ENCODE results near the gene VSIG1.

The VSIG1 gene

DNA sequence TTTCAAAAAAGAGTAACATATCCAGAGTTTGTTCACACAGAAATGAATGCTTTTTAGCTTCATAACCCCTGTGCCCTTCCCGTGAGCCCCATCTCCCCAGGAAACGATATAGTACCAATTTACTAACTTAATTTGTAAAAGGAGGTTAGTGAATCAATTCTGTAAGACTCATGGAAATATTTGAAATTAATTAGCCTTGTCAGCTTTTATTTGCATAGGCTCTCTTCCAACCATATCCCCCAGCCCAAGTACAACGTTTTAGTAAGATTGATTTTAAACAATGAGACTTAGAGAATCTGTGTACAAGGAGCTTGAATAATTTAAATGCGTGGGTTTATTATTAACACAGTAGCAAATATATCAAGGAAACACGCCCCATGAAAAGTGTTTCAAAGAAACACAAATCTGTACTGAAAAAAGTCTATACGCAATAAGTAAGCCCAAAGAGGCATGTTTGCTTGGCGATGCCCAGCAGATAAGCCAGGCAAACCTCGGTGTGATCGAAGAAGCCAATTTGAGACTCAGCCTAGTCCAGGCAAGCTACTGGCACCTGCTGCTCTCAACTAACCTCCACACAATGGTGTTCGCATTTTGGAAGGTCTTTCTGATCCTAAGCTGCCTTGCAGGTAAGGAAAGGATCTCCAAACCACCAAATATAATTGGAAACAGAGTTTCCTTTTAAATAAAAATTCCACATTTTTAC is at the start of gene VSIG1:
VSIG1 (plus strand) TSS at position 512 of the 703 bp plus-strand sequence; CDS start at position 578, 66 bp downstream.
- DNase-seq (ENCODE audit: low spot score), result no peak

DNA sequence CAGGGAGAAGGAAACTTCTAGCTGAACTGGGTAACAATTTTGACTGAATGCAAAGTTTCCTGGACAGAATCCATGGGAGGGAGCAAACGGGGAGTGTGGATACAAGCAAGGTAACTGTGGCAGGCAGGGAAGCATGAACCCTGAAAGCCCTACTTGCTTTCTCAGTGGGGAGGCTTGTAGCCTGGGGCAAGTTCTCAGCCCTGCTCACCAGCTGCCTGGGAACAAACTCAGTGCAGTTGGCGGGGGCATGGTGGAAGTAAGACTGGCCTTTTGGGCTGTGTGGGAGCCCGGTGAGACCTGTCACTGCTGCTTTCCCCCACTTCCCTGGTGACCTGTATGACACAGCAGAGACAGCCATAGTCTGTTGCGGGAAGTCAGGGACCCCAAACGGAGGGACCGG is 48.7 kb upstream of the VSIG1 start:
- DNase-seq (ENCODE audit: low spot score), result no peak

DNA sequence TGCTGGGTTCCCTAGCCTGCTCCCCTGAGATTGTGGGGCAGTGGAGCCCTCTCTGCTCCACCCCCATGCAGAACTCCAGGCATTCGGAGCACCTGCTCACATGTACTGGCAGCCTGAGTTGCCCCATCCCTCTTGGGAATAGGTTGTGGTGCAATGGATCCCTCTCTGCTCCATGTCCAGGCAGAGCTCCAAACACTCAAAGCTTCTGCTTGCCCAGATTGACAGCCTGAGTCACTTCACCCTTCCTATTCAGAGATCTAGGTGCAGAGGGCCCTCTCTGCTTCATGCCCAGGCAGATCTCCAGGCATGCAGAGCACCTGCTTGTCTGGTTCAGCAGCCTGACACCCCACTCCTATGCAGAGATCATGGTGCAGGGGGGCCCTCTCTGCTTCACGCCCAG is 44.1 kb upstream of the VSIG1 start:
- DNase-seq (ENCODE audit: low spot score), result no peak

DNA sequence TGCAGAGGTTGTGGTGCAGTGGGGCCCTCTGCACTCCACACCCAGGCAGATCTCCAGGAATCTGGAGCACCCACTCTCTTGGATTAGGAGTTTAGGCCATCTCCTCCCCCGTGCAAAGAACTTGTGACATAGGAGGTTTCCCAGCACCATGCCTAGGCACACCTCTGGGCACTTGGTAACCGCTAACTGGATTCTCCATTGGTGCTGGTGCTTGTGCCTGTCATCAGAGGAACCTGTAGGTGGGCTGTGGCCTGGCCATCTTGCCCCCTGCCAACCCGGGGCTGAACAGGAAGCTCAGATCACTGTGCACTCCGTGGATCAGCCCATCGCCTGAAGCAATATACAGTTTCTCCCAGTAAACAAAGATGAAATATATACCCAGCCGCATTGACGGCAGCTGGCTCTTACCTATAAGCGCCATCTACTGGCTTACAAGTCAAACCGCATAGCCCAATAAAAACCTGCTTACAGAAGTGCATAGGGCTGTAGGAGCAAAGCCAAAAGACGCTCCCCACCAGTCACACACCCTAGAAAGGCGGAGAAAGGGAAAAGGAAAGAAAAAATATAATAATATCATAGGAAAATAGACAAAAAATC is 43.5 kb upstream of the VSIG1 start:
- peak; percentile 26 for DNase-seq (ENCODE audit: low spot score)

DNA sequence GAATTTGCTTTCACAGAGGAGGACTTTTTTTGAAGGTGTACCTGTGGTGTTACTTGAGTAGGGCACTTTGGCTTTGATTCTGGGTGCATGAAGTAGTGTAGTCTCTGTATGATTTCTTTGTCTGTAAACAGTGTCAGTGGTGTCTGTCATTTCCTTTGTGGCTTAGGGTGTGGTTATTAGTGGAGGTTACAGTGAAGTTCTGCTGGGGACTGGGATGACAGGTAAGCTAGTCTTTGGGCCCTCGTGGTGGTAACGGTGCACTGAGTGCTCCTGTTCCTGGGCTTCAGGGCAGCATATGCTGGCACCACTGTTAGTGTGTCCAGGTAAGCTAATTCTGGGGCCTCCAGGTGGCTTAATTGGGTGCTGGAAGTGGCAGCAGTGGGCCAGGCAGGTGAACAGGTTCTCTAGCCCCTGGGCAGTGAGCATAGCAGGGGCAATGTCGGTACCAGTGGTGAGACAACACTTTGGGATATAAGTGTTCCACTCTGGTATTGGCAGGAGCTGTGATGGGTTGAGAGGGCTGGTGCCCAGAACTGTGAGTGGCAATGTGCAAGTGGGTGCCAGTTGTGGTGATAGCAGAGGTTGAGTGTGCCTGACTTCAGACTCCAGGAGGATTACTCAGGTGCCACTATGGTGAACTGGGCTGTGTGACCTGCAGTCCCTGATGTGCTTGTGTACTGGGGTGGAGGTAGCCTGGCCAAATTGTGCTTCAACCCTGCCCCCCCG is 26.0 kb upstream of the VSIG1 start:
- no peak for DNase-seq (ENCODE audit: low spot score)

DNA sequence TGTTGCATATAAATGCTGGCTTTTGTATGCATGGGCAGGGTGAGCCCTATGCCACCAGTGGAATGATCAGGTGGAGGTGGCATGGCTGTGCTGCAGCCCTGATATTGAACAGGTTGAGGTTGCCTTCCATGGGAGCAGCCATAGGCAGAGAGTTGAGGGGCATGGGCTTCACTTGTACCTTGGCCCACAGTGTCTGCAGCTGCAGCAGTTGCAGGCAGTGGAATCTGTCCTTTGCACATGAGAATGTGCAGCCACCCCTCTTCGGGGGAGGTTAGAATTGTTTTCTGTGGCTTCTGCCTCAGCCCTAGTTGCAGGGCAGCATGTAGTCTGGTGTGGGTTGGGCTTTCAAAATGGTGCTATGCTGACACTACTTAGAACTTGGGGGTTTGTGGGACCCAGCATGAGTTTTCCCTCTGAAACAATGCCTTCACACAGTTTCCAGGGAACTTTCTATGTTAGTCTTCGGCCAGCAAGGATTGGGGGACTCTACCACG is 25.4 kb upstream of the VSIG1 start:
- no peak for DNase-seq (ENCODE audit: low spot score)

DNA sequence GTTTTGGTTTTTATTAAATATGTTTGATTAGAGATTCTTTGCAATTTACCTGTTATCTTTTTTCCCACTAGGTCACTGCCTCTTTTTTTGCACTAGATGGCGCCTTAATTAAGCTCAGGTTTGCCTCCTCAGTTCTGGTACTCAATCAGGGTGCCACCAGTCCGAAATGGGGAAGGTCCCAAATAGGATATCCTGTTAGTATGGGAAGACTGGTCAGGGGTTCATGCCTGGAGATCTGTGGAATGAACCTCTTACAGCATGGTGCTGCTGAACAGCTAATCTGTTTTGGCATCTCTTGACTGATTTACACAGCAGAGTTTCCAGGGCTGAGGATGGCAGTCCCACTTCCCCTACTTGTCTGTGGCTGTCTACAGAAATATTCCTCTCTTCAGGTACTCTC is 24.2 kb upstream of the VSIG1 start:
- peak; percentile 13 for DNase-seq (ENCODE audit: low spot score)

DNA sequence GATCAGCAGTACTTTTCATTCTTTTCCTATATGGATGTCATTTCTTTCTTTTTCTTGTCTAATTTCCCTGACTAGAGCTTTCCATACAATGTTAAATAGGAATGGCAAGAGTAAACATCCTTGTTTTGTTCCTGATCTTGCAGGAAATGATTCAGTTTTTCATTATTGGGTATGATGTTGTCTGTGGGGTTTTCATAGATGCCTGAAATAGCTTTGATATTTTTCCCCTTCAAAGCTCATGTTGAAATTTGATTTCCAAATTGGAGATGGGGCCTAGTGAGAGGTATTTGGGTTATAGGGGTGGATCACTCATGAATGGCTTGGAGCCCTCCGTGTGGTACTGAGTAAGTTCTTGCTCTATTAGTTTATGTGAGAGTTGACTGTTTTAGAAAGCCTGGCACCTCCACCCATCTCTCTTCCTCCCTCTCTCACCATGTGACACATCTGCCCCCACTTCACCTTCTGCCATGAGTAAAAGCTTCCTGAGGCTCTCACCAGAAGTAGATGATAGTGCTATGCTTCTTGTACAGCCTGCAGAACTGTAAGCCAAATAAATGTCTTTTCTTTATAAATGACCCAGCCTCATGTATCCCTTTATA is 22.3 kb upstream of the VSIG1 start:
- DNase-seq (ENCODE audit: low spot score), result peak; percentile 33

DNA sequence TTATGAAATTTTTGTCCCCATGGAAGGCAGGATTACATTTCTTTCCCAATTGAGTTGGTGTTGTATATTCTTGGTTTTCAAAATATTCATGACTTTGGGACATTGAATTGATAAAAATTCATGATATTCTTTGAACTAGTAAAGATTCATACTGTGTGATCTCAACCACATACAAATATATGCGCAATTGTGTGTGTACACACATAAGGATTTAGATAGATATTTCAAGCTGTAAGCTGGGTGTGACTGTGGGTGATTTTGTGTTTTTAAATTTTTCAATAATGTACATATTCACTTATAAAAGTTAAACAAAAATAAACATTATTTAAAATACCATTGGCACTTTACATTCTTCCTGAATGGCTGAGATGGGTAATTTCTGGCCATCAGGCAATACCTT is 19.5 kb upstream of the VSIG1 start:
- DNase-seq (ENCODE audit: low spot score), result no peak

DNA sequence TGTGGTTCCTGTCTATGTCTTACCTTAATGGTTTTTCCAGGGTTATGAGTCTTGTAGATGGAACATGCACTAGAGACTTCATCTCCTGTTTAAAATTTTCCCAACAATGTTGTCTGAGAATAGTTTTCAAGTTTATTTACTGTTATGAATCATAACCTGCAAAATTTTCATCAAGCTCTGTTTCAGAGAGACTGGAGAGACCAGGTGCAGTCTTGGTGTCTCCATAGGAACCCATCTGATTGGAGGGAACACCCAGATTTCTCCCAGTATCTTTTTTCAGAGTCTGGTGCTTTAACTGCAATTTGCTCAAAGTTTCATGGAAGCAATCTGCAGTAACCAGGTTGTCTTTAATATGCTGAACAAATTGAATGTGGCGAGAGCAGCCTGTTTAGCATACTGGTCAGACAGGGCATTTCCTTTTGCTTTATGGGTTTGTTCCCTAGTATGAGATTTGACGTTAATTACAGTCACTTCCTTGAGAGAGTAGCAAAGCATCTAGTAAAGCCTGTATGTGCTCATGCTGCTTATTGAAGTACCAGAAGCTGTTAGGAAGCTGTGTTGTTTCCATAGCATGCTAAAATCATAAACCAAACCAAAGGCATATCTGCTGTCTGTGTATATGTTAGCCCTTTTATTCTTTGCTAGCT is 18.8 kb upstream of the VSIG1 start:
- no peak for DNase-seq (ENCODE audit: low spot score)

DNA sequence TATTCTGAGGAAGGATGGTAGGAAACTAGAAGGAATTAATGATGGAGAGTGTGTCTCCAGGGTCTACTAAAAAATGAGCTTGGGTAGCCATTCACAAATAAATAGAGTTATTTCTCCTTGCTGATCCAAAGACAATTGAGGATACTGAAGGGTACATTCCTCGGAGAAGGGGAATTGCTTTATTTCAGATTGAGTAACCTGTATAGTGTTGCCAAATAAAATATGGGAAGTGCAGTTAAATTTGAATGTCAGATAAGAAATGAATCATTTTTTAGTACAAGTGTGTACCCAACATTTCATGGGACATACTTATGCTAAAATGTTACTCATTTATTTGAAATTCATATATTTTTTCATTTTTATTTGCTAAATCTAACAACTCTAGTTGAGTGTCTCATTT is 16.0 kb upstream of the VSIG1 start:
- no peak for DNase-seq (ENCODE audit: low spot score)

DNA sequence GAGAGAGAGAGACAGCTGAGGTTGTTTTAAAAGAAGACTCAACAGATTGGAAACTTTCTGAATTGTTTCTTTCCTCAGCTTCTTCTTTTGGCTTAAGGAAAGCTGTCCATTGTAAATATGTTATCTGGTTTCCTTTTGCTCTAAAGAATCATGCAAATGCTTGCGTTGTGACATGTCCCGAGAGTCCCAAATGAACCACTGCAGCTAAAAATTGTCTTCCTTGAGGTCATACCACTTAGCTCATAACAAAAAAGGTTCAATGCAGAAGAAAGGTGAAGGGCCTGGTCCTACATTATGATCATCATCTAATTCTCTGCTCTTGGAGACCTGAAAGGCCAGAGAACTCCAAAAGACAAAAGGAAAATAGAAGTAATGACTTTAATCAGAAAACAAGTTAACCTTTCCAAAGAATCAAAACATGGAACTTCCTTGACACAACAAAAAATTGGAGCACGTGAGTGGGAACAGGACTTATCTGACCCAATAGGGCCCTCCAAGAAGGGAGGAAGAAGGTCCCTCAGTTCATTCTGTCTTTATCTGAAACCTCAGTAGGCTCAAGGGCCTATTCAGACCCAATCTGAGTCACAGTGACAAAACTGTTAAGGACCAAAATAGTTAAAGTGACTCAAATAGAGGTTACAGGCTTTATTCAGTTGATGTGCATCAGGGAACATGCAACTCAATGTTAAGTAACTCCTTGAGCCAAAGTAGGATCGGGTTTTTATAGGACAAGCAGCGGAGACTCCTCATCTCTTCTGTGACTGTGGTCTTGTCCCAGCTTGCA is 14.7 kb upstream of the VSIG1 start:
- DNase-seq (ENCODE audit: low spot score), result peak; percentile 7

DNA sequence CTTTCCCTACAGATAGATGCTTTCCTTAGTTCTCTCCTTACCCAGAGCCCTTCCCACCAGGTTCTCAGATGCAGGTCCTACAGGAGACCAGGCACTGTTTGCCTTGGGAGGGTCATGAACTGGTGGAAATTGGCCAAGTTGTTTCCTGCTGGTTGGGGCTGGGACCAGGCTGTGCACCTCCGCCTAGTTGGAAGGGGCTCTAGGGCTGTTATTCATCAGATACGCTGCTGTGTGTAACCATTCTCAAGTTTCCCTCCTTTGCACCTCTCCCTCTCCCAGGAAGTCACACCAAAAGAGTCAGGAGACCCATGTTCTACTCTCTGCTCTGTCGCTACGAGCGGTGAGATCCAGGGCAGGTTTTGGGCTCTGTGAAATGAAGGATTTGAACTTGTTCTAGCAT is 11.9 kb upstream of the VSIG1 start:
- no peak for DNase-seq (ENCODE audit: low spot score)

DNA sequence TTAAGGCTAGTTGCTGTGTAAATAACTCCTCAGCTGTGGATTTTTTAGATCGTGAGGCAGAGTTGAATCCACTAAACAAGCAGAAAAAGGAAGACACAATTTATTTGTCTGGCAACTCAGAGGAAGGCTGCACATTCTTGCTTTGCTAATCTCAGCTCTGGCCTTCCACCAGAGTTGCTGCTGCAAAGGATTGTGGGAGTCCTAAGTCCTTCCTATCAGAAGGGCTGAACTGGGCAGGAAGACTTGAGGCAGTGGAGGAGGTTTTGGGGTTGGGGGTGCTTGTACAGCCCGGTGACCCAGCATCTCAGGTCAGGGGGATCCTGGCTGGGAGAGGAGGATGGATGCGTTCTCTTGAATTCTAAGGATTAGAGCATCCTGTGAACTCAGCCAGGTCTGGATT is 11.0 kb upstream of the VSIG1 start:
- no peak for DNase-seq (ENCODE audit: low spot score)

DNA sequence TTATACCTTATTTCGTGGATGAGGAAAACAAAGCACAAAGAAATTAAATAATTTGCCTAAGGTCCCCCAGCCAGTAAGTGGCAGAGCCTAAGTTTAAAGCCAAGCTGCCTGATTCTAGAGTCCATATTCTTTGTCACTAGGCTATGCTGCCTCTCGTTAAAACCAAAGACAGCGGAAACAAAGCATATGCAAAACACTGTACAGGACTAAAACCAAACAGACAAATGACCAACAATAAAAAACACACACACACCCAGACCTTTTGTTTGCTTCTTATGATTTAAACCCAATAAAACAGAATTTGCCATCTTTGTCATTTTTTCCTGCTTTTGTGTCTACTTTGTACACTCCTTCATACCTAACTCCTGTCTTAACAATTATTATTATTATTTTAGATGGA is 10.1 kb upstream of the VSIG1 start:
- no peak for DNase-seq (ENCODE audit: low spot score)

DNA sequence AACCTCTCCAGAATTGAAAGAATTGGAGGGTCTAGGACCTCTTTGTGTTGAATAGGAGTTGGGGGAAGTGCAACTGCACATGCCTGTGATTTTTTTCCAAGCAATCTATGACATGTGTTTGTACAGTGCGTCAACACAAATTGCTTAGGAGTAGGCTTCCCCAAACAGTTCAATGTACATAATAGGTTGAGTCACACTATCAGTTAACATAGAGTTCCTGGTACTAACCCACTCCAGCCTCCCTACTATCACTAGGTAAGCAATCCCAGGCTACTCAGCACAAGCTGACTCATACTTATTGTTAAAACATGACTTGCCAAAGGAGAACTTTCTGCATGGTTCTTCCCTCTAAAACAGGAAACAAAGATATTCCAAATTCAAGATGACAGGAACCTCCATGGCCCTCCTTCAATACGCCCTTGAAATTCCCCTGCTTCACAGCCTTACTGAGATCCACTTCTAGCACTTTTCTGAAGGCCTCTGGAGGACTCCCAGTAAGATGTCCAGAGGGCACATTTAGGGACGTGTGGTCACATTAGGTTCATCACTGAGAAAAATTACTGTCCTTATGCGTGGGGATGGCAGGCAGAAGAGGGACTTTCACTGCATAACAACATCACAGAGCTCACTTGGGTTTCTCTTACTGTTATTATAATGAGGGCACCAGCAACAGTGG is 8.4 kb upstream of the VSIG1 start:
- DNase-seq (ENCODE audit: low spot score), result peak; percentile 79

DNA sequence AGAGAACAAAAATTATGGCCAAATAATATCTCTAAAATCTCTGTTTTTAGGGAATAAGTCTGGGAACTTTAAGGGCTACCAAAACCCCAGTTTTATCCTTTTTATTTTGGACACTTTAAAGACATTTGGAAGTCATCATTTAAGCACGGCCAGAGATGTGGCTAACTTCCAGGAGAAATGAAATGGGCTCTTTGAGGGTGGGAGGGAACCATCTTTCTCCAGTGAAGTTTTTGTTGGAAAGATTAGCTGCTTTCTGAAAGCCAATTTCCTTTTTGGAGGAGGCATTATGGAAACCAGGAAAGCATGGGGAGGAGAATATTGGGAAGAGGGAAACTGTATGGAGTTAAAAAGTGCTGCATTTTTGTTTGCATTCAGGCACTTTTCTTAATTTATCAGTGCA is 4.8 kb downstream of the VSIG1 start:
- DNase-seq (ENCODE audit: low spot score), result no peak

DNA sequence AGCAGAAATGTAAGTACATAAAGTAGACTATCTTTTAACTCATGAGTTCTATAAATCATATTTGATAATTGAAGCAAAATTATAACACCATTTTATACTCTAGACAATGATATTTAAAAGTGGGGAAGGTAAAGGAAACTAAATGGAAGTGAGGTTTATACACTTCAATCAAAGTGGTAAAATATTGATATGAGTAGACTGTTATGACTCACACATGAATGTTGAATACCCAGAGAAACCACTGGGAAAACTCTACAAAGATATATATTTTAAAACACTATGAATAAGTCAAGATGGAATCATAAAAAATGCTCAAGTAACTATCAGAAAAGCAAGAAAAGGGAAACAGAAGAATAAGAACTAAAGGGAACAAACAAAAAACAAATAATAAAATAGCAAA is 8.4 kb downstream of the VSIG1 start:
- DNase-seq (ENCODE audit: low spot score), result no peak

DNA sequence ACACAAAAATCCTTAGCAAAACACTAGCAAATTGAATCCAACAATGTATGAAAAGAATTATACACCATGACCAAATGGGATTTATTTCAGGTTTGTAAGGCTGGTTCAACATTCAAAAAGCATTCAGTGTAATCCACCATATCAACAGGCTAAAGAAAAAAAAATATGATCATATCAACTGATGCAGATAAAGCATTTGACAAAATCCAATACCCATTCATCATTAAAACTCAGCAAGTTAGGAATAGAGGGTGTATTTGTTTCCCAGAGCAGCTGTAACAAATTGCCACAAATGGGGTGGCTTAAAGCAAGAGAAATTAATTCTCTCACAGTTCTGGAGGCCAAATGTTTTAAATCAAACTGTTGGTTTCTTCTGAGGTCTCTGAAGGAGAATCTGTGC is 10.7 kb downstream of the VSIG1 start:
- DNase-seq (ENCODE audit: low spot score), result no peak

DNA sequence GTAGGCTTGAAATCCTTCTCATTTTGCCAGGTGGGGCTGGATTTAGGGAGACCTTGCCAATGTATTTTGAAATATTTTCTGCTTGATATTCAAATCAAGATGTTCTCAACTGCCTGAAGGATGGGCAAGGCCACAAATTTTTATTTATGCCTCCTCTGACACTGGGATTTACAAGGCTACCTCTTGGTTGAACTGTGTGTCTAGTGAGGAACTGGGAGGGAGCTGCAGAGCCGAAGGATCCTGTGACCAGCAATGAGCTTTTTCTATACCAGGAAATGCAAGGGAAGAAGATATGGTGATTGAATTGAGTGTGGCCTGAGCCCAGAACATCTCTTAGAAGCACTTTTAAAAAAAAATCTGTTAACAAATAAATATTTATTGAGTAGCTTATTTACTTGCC is 14.9 kb downstream of the VSIG1 start:
- DNase-seq (ENCODE audit: low spot score), result no peak

DNA sequence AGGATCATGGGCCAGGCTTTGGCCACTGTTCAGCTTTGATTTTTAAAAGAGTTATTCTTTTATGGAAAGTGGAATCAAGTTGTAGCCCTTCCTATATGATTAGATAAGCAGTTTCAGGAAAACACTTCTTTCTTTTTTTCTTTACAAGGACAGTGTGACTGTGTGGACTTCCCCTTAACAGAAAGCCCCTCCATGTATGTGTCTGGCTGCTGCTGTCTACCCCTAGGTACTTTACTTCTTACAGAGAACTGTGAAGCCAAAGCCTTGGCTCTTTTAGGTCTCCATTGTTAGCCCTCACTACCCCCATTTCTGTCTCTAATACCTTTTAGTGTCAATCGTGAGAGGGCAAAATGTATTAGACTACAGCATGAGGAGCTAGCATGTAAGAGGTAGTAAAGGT is 19.1 kb downstream of the VSIG1 start:
- DNase-seq (ENCODE audit: low spot score), result no peak

Measured in kidney capillary endothelial cell (primary cell).